GM21825 (cell line): ENCODE data around the gene TUBG1.
"Not testable (repeated sequence)": the region's sequence is repeated elsewhere in the genome, so short reads cannot be mapped to it uniquely, and the experiment has no call there.

Experiments
- ATAC-seq: cut with Tn5 transposase; IDR thresholded peaks from one replicate; pipeline ENCODE4 v1.9.1; 2021; ENCODE audit warnings: mild to moderate bottlenecking, moderate library complexity; ENCODE audit not compliant: unreplicated experiment

Gene TUBG1

GRCh38 chr17:42621987-42622386 is 12.5 kb downstream of the TUBG1 start:
- not testable (repeated sequence) for ATAC-seq

- ATAC-seq = no peak
Observed at GRCh38 chr17:42623271-42623670, 13.8 kb downstream of the TUBG1 start.

GRCh38 chr17:42623732-42624596 is 14.5 kb downstream of the TUBG1 start:
- no peak for ATAC-seq

- not testable (repeated sequence) for ATAC-seq
Observed at GRCh38 chr17:42627032-42627764, 17.7 kb downstream of the TUBG1 start.

DNA sequence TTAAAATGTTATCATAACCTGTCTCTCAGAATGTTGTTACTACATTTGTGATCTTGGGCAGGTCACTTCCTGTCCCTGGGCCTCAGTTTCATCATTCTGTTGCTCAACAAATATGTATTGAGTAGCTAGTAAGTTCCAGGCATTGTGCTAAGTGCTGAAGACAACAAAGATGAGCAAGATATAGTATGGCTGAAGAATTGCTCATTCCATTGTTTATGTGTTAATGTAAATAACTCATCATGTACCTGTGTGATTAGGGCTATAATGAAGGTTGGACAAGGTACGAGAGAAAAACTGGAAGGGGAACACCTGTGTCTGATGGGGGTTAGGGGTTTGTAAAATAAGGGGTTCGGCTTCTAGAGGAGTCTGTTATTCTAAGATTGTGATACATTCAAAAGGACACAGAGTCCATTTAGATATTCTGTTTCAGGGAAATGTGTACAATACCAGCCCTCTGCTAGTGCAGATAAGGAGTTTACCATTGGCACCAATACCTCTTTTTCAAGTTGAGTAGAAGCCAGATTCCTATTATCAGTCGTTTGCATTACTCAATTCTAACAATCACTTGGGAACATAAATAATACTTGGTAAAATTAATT is 20.0 kb downstream of the TUBG1 start:
- ATAC-seq = no peak

DNA sequence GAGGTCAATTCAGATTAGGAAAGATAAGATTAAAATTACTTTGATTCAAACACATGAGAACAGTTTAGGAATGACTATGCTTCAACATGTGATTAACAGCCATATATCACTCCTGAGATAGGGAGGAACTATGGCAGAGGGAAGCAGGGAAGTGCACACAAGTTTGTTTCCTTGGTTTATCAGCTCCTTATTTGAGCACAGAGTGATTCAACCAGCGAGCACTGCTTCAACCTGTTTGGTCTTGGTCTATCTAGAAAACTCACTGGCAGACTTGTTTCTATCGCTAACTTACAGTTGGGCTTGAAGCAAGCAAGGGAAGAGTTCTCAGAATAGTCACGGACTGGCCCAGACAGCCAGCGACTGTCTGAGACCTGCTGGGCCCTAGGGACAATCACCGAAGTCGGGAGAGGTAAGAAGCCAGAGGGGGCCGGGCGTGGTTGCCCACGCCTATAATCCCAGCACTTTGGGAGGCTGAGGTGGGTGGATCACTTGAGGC is 23.5 kb downstream of the TUBG1 start:
- no peak for ATAC-seq

DNA sequence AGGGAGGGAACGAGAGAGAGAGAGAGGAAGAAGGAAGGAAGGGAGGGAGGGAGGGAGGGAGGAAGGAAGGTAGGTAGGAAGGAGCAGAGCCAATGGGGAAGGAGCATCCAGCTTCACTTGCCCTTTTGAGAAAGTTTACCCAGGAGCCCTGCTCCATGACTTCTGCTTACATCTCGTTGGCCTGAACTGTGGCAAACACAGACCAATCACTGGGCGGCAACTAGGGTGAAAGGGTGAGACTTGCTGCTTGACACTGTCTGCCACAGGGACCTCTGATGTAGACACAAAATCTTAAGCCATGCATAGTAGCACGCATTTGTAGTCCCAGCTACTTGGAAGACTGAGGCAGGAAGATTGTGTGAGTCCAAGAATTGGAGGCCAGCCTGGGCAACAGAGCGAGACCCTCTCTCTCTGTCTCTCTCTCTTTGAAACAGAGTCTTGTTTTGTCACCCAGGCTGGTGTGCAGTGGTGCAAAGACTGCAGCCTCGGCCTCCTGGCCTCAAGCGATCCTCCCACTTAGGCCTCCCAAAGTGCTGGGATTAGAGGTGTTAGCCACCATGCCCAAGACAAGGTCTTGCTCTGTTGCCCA is 30.1 kb downstream of the TUBG1 start:
- no peak for ATAC-seq

DNA sequence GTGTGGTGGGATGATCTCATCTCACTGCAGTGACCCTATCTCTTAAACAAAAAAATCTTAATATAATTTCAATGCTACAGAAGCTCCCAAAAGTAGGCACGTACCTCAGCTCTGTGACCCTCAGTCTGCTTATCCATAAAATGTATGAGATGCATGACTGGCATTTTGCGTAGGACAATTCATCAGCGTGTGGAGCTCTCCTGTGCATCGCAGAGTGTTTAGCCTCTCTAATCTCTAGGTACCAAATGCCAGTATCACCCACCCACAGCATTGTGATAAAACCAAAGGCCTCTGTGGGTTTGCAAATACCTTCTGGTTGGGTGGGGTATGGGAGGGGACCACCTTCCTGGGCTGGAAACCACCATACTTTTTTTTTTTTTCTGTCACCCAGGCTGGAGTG is 30.6 kb downstream of the TUBG1 start:
- ATAC-seq = no peak

DNA sequence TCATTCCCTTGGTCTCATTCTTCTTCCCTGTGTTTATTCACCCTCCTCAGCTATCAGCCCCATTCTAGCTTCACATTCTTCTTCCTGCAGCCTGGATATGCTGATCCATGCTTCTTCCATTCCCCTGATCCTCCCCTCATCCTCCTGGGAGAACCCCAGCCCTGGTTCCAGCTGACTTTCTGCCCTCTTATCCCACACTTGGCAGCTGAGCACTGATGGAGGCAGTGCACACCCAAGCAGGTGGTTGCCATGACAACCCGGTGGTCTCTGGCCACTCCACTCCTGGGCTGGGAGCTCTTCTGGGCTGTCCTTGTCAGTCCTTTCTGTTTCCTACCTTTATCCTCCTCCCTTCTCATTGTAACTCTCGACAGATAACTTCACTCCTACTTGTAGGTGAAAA is 32.9 kb downstream of the TUBG1 start:
- ATAC-seq = no peak

DNA sequence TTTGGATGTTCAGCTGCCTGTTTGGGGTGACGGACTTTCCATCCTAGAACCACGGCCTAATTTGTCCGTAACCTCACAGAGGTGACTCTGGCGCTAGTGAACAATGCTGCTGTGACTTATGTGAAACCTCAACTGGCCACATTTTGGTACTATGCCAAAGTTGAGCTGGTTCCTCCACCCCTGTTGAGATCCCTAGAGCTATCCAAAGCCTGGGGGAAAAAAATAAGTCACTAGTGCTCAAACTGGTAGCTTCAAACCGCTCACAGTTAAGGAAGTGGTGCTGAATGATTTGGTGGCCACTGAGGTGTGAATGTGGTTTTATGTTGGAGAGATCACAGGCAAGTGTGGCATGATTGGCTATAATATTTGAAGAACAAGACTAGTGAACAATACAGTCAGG is 38.3 kb downstream of the TUBG1 start:
- no peak for ATAC-seq

GRCh38 chr17:42651392-42651791 is 41.9 kb downstream of the TUBG1 start:
- ATAC-seq = no peak

DNA sequence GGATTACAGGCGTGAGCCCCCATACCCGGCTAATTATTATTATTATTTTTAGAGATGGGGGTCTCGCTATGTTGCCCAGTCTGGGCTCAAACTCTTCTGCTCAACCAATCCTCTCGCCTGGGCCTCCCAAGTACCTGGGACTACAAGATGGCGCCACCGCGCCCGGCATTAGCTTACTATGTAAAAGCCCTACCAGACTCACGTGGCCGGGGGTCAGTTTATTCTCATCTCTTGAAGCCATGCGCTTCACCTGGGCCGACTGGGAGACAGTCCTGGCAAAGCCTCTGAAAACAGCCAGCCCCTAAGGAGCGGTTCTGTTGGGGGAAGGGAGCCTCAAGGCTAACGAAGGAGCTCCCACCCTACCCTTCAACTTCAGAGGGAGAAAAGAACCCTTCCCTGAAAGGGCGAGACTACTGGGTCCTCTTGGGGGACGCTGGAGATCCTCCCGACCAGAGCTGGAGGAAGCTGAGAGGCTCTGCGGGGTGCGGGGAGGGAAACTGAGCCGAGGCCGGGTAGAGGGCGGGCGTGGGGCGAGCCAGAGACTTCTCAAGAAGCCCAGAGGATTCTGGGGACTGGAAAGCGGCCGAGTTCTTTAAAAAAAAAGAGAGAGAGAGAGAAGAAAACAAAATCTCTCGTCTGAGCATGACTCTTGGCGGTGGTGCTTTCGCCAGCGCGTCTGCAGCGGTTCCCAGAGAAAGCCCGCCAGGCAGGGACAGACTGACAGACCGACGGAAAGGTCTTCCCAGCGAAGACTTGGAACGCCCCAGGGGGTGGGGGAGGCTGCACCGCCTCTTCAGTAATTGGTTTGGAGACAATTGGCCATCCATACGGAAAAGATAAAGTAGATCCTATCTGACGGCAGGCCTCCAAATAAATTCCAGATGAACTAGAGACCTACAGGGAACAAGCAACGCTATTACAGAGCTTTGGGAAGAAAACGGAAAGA is 44.0 kb downstream of the TUBG1 start:
- no peak for ATAC-seq

DNA sequence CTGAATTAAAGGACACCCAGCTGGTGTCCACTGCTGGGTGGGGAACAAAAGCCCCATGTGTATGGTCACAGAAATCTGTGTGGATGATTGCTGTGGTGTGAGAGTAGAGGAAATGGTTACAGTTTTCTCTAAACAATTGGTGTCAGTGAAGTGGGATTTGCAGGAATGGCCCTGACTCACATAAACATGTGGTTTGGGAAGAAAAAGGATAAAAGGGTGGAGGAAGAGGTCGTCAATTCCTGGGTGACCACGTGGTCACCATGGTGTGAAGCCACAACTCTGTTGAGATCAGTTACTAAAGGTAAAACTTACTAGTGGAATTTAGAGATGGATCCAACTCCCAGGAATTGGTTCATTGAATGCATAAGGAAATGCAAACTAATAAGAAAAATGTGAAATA is 46.0 kb downstream of the TUBG1 start:
- no peak for ATAC-seq

- no peak for ATAC-seq
Observed at GRCh38 chr17:42657824-42658588, 48.5 kb downstream of the TUBG1 start.

DNA sequence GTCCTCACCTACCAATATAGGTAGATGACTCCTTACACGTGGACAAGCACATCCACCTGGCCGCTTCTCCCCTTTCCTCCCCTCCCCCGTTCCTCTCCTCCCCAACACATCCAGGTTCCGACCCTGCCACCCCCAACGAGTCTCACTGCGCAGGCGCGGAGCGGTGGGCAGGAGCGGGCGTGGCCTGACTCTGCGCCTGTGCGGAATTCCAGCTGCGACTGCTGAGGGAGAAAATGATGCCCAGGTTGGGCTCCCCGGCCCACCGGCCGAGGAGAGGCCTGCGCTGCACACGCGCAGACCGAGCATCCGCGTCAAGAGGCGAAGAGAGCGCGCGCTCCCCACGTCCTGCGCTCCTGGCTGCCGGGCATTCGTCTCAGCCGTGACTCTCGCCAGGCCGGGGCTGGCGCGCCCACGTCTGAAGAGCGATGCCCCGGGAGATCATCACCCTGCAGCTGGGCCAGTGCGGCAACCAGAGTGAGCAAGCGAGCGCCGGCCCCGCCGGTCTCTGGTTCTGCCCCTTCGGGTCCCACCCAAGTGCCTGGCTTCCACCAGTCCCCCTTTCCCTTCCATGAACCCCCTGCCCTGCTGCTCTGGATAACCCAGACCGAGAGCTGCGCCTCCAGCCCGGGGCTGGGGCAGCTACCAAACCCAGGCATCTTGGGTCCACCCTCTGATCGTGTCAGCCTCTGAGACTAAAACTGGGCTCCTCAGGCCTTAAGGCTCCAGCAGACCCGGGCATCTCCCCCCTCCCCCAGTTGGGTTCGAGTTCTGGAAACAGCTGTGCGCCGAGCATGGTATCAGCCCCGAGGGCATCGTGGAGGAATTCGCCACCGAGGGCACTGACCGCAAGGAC is 49.8 kb downstream of the TUBG1 start, which contains the start of gene TUBG2:
TUBG2 (plus strand) TSS at position 206 of the 853 bp plus-strand sequence; CDS start at position 426, 220 bp downstream.
- ATAC-seq = no peak

- ATAC-seq = not testable (repeated sequence)
Observed at GRCh38 chr17:42659932-42660274, 50.4 kb downstream of the TUBG1 start.

GRCh38 chr17:42660692-42661345 is 51.3 kb downstream of the TUBG1 start:
- no peak for ATAC-seq
